GM18870 (cell line): ENCODE measurements around the gene PPP4C.

Experiments
- ATAC-seq: cut with Tn5 transposase; IDR thresholded peaks from one replicate; pipeline ENCODE4 v1.9.1; 2021; ENCODE audit warnings: moderate library complexity; ENCODE audit not compliant: unreplicated experiment

The PPP4C gene

GRCh38 chr16:30079480-30079879, 3.7 kb downstream of the PPP4C start:
- no peak for ATAC-seq

DNA sequence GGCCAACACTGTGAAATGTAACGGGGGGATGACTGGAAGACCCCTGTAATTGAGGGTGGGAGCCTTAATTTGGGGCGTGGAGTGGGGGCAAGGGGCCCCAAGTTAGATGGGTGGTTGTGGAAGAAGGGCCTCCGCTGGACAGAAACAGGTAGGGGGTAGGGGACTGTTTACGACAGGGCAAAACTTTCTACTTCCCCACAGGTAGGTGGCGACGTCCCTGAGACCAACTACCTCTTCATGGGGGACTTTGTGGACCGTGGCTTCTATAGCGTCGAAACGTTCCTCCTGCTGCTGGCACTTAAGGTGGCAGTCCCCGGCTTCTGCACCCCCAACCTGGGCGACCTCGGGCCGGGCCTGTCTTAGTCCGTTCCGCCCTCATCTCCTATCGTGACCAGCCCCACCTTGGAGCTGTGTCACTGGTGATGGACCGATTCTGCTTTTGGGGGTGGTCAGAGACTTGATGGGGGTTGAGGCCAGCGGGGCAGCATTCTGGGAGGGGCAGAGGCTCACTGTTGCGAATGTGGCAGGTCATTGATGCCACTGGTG, 6.8 kb downstream of the PPP4C start:
- no peak for ATAC-seq

GRCh38 chr16:30083216-30084055, 7.6 kb downstream of the PPP4C start:
- no peak for ATAC-seq

DNA sequence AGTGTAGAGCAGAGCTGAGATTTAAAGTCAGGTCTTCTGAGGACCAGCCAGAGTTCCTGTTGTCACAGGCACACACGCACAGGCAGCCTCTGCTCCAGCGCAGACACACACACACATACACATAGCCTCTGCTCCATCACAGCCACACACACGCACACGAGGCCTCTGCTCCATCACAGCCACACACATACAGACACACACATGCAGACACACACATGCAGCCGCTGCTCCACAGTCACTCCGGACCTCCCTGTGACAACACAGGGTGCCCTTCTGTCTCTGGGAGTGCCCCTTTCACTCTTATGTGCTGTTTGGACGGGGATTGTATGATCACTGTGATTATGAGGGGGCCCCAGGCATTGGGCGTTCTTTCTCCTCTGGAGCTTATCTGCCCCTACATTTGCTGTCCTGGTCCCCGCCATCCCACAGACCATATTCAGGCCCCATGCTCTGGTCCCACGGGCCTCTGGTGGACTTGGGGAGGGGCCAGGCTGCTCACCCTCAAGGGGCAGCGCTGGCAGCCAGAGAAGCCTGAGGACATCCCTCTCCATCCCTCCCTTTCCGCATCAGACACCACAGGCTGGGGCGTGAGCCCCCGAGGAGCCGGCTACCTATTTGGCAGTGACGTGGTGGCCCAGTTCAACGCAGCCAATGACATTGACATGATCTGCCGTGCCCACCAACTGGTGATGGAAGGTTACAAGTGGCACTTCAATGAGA, 8.5 kb downstream of the PPP4C start:
- ATAC-seq, result no peak

DNA sequence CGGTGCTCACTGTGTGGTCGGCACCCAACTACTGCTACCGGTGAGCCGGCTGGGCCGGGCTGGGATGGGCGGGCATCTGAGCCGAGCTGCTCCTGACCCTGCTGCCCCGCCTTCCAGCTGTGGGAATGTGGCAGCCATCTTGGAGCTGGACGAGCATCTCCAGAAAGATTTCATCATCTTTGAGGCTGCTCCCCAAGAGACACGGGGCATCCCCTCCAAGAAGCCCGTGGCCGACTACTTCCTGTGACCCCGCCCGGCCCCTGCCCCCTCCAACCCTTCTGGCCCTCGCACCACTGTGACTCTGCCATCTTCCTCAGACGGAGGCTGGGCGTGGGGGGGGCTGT, 9.0 kb downstream of the PPP4C start:
- no peak for ATAC-seq

DNA sequence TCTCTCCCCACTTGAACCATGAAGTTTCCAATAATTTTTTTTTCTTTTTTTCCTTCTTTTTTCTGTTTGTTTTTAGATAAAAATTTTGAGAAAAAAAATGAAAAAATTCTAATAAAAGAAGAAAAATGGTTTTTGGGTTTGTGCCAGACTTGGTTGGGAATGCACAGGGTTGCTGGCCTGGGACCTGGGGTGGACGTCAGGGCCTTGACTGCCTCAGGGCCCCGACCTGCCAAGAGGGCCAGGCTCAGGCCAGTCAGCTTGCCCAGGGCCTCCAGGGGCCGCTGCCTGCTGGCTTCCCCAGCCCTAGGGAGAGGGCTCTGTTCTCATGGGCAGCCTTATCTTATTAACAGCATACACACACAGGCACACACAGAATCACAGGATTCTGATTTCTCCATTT, 9.5 kb downstream of the PPP4C start:
- no peak for ATAC-seq

DNA sequence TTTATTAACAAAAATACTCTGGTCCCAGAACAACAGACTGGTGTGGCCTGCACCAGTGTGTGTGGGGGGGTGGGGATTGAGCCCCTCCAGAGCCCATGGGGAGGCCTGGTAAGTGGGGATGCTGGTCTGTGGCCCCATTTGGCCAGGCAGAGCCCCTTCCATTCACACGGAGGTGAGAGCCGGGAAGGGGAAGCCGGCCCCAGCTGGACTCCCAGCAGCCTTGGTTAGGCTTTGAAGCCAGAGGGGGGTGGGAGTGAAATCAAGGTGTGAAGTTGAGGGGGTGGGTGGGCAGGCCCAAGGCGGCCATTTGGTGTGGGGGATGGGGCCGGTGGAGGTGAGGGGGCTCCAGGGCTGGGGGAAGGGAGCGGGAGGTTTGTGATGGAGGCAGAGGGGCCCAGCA, 10.0 kb downstream of the PPP4C start:
- no peak for ATAC-seq

- no peak for ATAC-seq
Observed at GRCh38 chr16:30086291-30087140, 10.7 kb downstream of the PPP4C start.

GRCh38 chr16:30087181-30087898, 11.5 kb downstream of the PPP4C start:
- ATAC-seq, result no peak

- no peak for ATAC-seq
Observed at GRCh38 chr16:30088237-30088831, 12.5 kb downstream of the PPP4C start.

GRCh38 chr16:30088832-30089624, 13.2 kb downstream of the PPP4C start:
- no peak for ATAC-seq

- ATAC-seq, result no peak
Observed at GRCh38 chr16:30090610-30091331, 15.0 kb downstream of the PPP4C start.

- ATAC-seq, result peak; percentile 47
Observed at GRCh38 chr16:30091474-30092372, 15.9 kb downstream of the PPP4C start, which contains the start of gene TBX6. TSS of gene TBX6 (minus strand) at chr16:30091924. CDS start at chr16:30091193, 731 bp downstream.

GRCh38 chr16:30092373-30093010, 16.7 kb downstream of the PPP4C start:
- peak; percentile 45 for ATAC-seq

DNA sequence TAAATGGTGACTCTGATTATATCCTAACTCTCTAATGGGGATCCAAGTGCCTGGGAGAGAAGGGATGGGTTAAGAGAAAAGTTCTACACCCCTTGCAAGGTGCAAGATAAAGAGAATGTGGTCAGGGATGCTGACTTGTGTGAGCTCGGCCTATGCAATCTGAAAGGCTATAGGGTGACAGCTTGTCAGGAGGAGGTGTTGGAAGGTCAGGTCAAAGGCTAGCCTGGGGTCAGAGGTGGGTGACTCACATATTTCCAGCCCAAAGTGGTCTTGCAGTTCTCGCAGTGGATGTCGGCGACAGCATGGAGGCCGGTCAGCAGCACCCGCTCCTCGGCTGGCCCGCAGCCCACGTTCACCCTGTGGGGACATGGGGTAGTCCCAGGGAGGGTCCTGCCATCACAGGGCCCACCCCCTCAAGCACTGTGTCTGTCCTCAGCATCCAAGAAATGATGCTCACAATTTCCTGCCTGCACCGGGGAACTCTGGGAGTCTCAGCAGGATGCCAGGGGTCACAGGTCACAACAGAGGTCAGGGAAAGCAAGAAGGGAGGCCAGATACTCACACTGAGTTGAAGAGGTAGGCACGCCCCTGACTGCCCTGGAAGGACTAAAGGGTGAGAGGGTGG, 18.9 kb downstream of the PPP4C start:
- no peak for ATAC-seq

DNA sequence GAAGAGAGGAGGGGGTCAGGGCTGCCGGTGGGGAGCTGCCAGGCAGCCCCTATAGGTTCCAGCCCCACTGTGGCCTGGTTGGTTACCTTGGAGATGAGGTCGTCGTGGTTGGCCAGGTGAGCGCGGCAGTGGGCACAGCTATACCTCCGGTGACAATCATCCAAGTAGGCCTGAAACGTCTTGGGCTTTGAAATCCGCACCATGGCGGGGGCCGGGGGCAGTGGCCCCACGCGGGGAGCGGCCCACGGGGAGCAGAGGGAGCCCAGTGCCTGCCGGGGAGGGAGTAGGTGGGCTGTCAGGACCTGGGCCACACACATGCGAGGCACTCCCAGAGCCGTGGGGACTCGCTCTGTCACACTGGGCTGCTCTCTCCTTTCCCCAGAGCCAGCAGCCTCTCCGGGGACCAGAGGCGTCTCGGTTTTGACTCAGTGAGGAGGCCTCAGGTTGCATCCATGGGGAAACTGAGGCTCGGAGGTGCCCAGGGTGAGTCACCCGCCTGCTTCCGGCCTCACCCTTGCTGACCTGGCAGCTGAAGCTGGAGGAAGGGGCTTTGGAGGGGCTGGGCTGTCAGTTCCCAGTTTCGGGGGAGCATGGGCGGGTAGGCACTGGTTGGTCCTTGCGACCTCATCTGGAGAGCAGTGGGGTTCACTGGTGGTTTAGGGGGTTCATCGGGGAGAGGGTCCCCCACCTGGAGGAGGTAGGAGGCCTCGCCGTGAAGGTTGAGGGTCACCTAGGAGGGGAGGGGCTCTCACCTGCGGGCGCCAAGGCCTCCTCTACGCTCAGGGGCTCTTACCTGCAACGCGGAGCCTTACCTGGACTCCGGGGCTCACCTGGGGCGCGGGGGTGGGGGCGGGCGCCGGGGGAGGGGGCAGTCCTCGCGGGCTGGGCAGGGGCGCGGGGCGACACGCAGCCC, 19.6 kb downstream of the PPP4C start:
- no peak for ATAC-seq
